Right forelimb (tissue), 1 donor: ENCODE results near the gene UBN1.
A peak's percentile ranks its signal among the peaks of the same experiment; 100 is the strongest.

ENCODE experiments used
- DNase-seq: peaks from one replicate; pipeline ENCODE4 v3.0.0-alpha.2; 2018

The UBN1 gene

GRCh38 chr16:4846901-4847773, at the start of gene UBN1, which contains the start of gene GLYR1:
Gene UBN1, plus strand, starts transcription at chr16:4847481. Its CDS starts 5,437 bp downstream, at chr16:4852918.
Gene GLYR1, minus strand, starts transcription at chr16:4847288. Its CDS starts 23 bp downstream, at chr16:4847265.
- DNase-seq = peak; percentile 100

GRCh38 chr16:4797805-4798252, 49.5 kb upstream of the UBN1 start:
- peak; percentile 21 for DNase-seq

- DNase-seq = peak; percentile 11
These were observed 48.8 kb upstream of the UBN1 start for GRCh38 chr16:4798456-4798855.

- peak; percentile 21 for DNase-seq
These were observed 48.0 kb upstream of the UBN1 start for GRCh38 chr16:4799171-4799855.

GRCh38 chr16:4800290-4801041, 46.8 kb upstream of the UBN1 start:
- peak; percentile 40 for DNase-seq

GRCh38 chr16:4801051-4801961, 46.0 kb upstream of the UBN1 start:
- DNase-seq = peak; percentile 42

GRCh38 chr16:4801962-4802658, 45.2 kb upstream of the UBN1 start, which contains the start of gene ROGDI:
Gene ROGDI, minus strand, starts transcription at chr16:4802633. Its CDS starts 62 bp downstream, at chr16:4802571.
- DNase-seq = no peak

- peak; percentile 92 for DNase-seq
These were observed 44.5 kb upstream of the UBN1 start for GRCh38 chr16:4802659-4803287.

- DNase-seq = peak; percentile 38
These were observed 43.9 kb upstream of the UBN1 start for GRCh38 chr16:4803401-4803844.

- DNase-seq = peak; percentile 45
These were observed 43.2 kb upstream of the UBN1 start for GRCh38 chr16:4803898-4804762.

- DNase-seq = peak; percentile 33
These were observed 42.0 kb upstream of the UBN1 start for GRCh38 chr16:4805231-4805630.

- DNase-seq = no peak
These were observed 41.0 kb upstream of the UBN1 start for GRCh38 chr16:4806280-4806679.

- no peak for DNase-seq
These were observed 36.0 kb upstream of the UBN1 start for GRCh38 chr16:4811242-4811641.

- no peak for DNase-seq
These were observed 35.5 kb upstream of the UBN1 start for GRCh38 chr16:4811773-4812172.

- no peak for DNase-seq
These were observed 33.9 kb upstream of the UBN1 start for GRCh38 chr16:4813251-4814003.

GRCh38 chr16:4814046-4814445, 33.2 kb upstream of the UBN1 start:
- no peak for DNase-seq

- no peak for DNase-seq
These were observed 32.6 kb upstream of the UBN1 start for GRCh38 chr16:4814542-4815173.

- DNase-seq = no peak
These were observed 26.6 kb upstream of the UBN1 start for GRCh38 chr16:4820652-4821051.
